ENCODE data around the gene DDX25. TPM values are rescaled to one million over a fixed set of nuclear protein-coding genes. Genes with fewer than 3 reads are reported as not detected.

The DDX25 gene
- total and polyA plus RNA-seq, 2 experiments from 2014 or later, result 6.1 to 7.5 TPM

DNA sequence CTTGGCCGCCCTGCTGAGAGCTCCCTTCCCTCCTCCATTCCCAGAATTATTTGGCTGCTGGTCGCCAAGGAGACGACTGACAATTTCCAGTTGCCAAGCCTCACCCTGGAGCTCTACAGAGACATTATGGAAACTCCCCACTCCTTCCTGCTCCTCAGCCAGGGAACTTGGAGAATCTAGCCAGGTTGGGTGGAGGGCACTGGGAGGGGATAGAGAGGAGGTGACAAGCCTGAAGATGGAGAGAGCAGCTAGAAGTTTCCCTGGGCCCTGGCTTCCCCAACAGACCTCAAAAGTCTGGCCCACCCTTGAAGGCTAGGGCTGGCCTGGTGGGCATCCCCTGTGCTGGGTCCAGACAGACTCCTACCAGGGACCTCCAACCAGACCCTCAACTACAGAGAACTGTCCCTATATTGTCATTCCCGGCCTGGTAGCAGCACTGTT, 34.8 kb downstream of the DDX25 start:
- no peaks in the 10 kb centered on the region for H3K9me3 ChIP-seq (ENCODE audit: low read depth)
- H3K4me3 ChIP-seq, result no peak overlapping the region
- DNase-seq (ENCODE audit: low read depth in 1 of 2, low spot score in 1 of 2), result peak in 1 of 2 donors; percentile 32
- H3K36me3 ChIP-seq, result no peaks in the 10 kb centered on the region
- H3K27ac ChIP-seq, result no peak overlapping the region
- TF ChIP-seq, protein P1, sequence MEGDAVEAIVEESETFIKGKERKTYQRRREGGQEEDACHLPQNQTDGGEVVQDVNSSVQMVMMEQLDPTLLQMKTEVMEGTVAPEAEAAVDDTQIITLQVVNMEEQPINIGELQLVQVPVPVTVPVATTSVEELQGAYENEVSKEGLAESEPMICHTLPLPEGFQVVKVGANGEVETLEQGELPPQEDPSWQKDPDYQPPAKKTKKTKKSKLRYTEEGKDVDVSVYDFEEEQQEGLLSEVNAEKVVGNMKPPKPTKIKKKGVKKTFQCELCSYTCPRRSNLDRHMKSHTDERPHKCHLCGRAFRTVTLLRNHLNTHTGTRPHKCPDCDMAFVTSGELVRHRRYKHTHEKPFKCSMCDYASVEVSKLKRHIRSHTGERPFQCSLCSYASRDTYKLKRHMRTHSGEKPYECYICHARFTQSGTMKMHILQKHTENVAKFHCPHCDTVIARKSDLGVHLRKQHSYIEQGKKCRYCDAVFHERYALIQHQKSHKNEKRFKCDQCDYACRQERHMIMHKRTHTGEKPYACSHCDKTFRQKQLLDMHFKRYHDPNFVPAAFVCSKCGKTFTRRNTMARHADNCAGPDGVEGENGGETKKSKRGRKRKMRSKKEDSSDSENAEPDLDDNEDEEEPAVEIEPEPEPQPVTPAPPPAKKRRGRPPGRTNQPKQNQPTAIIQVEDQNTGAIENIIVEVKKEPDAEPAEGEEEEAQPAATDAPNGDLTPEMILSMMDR (IDR thresholded peaks at IDR 0.05; ENCODE audit: low read depth, low read length), result no peak
- no peaks in the 10 kb centered on the region for H3K4me1 ChIP-seq (ENCODE audit: low read depth)
- H3K27me3 ChIP-seq, result no peaks in the 10 kb centered on the region

DNA sequence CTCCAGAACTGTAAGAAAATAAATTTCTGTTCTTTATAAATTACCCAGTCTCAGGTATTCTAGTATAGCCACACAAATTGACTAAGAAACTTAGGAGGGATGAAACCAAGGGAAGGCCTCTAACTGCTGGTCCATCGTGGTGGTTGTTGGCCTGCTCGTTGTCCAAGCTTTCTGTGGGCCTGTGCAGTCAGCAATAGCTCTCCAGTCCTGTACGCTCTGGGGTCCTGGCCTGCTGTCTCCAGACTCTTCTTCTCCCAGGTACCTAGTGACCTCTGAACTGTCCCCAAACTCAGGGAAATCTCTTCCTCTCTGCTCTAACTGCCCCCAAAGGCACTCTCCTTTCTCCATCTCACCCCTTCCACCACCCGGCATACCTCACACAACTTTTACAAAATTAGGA, 35.8 kb downstream of the DDX25 start:
- Histone ChIP-seq H3K4me1 (ENCODE audit: low read depth) (no peaks in the 10 kb centered on the region), H3K36me3 (no peaks in the 10 kb centered on the region)

DNA sequence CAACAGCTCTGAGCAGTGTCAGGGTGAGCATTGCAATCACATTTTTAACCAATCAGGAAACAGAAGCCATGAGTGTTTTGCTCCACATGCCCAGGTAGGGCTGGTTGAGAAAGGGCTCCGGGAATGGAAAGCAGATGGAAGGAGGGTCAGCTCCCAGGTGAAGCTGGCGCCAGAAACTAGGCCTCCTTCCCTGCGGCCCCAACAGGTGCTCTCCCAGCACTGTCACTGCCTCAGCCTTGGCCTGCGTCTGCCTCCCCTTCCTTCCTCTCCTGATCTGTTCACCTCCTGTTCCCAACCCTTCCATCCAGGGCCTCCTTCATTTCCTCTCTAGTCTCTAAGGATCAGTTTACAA, 36.9 kb downstream of the DDX25 start:
- H3K4me1 ChIP-seq (ENCODE audit: low read depth), result no peaks in the 10 kb centered on the region
- TF ChIP-seq, protein P1 (IDR thresholded peaks at IDR 0.05; ENCODE audit: low read depth, low read length), result no peak
- no peaks in the 10 kb centered on the region for H3K36me3 ChIP-seq
- H3K4me3 ChIP-seq, result no peak overlapping the region
- no peaks in the 10 kb centered on the region for H3K9me3 ChIP-seq (ENCODE audit: low read depth)
- no peaks in the 10 kb centered on the region for H3K27me3 ChIP-seq
- no peak for DNase-seq (ENCODE audit: low read depth in 1 of 2, low spot score in 1 of 2)
- no peak overlapping the region for H3K27ac ChIP-seq

More for the DNA sequence above, 35.8 kb downstream of the DDX25 start:
- no peak overlapping the region for H3K27ac ChIP-seq
- no peaks in the 10 kb centered on the region for H3K9me3 ChIP-seq (ENCODE audit: low read depth)
- no peak overlapping the region for H3K4me3 ChIP-seq
- TF ChIP-seq, protein P1 (IDR thresholded peaks at IDR 0.05; ENCODE audit: low read depth, low read length), result no peak
- H3K27me3 ChIP-seq, result no peaks in the 10 kb centered on the region
- DNase-seq (ENCODE audit: low read depth in 1 of 2, low spot score in 1 of 2), result no peak

DNA sequence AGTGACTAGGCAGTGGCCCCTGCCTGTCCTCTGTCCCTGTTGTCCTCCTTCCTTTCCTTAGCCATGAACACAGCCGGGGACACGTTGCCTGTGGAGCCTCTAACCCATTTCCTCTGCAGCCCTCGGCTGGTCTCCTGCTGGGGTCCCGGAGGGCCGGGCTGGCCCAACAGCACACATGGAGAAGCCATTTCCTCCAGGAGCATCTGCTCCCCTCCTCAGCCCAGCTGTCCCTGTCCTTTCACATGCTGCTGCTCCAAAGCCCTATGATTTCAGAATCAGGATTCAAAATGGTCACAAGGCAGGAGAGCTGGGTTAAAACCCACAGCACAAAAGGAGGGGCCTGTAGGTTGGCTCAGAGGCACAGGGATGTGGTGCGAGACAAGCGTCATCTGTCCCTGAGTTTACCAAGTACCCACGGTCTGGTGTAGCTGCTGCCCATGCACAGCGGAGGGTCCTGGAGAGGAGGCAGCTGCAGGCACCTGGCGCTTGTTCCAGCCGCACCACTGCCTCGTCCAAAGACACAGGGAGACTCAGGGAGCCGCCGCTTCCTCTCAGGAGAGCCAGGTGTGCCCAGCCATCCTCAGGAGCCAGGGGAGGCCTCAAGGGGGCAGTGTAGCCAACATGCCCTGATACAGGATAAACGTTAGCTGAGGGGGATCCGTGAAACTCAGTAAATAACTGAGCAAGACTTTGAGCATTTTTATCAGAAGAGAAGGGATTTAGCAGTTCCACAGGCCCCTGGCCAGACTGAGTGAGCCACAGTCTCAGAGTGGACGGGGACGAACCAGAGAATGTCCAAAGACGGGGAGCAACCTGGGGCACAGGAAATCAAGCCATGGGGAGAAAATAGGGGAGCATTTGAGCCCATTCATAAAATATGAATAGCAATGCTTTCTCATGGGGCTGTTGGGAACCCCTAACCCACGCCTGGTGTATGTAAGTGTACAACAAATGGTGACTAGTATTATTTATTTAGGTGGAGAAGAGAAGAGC, 37.6 kb downstream of the DDX25 start:
- Histone ChIP-seq H3K36me3 (no peaks in the 10 kb centered on the region), H3K4me1 (ENCODE audit: low read depth) (no peaks in the 10 kb centered on the region), H3K4me3 (no peak overlapping the region), H3K27ac (no peak overlapping the region), H3K27me3 (no peaks in the 10 kb centered on the region), H3K9me3 (ENCODE audit: low read depth) (no peaks in the 10 kb centered on the region)
- peak; percentile 48 to 66 for DNase-seq (ENCODE audit: low read depth in 1 of 2, low spot score in 1 of 2)
- TF ChIP-seq, protein P1 (IDR thresholded peaks at IDR 0.05; ENCODE audit: low read depth, low read length), result peak; percentile 82

DNA sequence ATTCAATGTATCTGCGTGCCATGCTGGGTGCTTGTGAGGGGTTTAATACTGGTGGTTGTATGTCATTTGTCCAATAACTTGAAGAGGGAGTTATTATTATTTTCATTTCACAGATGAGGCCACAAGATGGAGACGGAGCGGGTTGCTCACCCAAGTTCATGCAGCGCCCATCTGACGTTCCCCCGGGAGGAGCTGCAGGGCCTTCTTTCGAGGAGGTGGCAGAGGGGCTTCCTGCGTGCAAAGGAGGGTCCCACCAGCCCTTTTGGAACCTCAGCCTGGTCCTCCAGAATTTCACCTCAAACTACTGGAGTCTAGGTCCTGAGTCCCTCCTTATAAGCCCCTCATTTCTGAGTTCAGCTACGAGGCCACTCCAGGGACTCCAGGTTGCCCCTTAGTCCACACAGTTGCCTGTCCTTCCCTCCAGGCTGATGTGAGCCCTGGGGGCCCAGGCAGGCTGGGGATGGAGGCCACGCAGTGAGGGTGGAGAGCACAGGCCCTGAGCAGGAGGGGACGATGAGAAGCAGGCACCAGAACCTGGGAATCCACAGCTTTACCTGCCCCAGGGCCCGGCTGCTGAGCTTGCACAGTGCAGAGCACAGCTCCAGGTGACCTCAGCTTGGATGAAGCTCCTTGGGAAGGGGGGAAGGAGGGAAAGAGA, 38.6 kb downstream of the DDX25 start:
- TF ChIP-seq, protein P1 (IDR thresholded peaks at IDR 0.05; ENCODE audit: low read depth, low read length), result no peak
- Histone ChIP-seq H3K4me3 (no peak overlapping the region), H3K27me3 (no peaks in the 10 kb centered on the region), H3K9me3 (ENCODE audit: low read depth) (no peaks in the 10 kb centered on the region), H3K36me3 (no peaks in the 10 kb centered on the region), H3K4me1 (ENCODE audit: low read depth) (no peaks in the 10 kb centered on the region), H3K27ac (no peak overlapping the region)
- no peak for DNase-seq (ENCODE audit: low read depth in 1 of 2, low spot score in 1 of 2)

Measured in cardiac muscle cell (in vitro differentiated cells and primary cell).